ENCODE measurements around the gene SH2D1A. TPM values are rescaled to one million over a fixed set of nuclear protein-coding genes. Genes with fewer than 3 reads are reported as not detected.
"Not testable (repeated sequence)": the region's sequence is repeated elsewhere in the genome, so short reads cannot be mapped to it uniquely, and the experiment has no call there.

The SH2D1A gene
- 10 to 100 TPM; 63.1 to 64.4 TPM for total RNA-seq

GRCh38 chrX:124346117-124346876, at the start of gene SH2D1A:
SH2D1A (plus strand) TSS chrX:124346563; CDS start chrX:124346643, 80 bp downstream.
- peaks cover 49% of the 10 kb centered on the region for H3K4me1 Mint-ChIP-seq
- POLR2A ChIA-PET, result interaction anchor here (0.8 to 1.2 kb wide), 3 partner anchors 11 to 128 kb away, joined by 3 to 4 read pairs (median 3); no protein-coding TSS in a partner anchor

GRCh38 chrX:124299323-124299722, 47.0 kb upstream of the SH2D1A start:
- DNase-seq; H3K4me3 Mint-ChIP-seq; H3K27ac Mint-ChIP-seq; CTCF ChIA-PET; POLR2A ChIA-PET; H3K36me3 Mint-ChIP-seq (ENCODE audit: low read depth); H3K27me3 Mint-ChIP-seq: not testable (repeated sequence)
- Mint-ChIP-seq H3K9me3 (peaks cover 18% of the 10 kb centered on the region), H3K4me1 (peaks cover 18% of the 10 kb centered on the region)

More at GRCh38 chrX:124346117-124346876, at the start of gene SH2D1A:
- peaks cover 14% of the 10 kb centered on the region for H3K36me3 Mint-ChIP-seq (ENCODE audit: low read depth)
- H3K27me3 Mint-ChIP-seq, result no peaks in the 10 kb centered on the region
- peak within 1 kb of the TSS; percentile 87 for H3K4me3 Mint-ChIP-seq
- DNase-seq, result peak; percentile 52
- H3K27ac Mint-ChIP-seq, result peak within 1 kb of the TSS; percentile 96
- no peaks in the 10 kb centered on the region for H3K9me3 Mint-ChIP-seq
- CTCF ChIA-PET, result interaction anchor here (0.7 to 2.0 kb wide), 5 partner anchors 11 to 369 kb away, joined by 3 to 6 read pairs (median 3); no protein-coding TSS in a partner anchor

GRCh38 chrX:124300405-124300804, 46.0 kb upstream of the SH2D1A start:
- Mint-ChIP-seq H3K27me3 (no peaks in the 10 kb centered on the region), H3K4me3 (no peak overlapping the region), H3K9me3 (peaks cover 16% of the 10 kb centered on the region), H3K27ac (peak overlapping the region; percentile 51), H3K4me1 (peaks cover 18% of the 10 kb centered on the region), H3K36me3 (ENCODE audit: low read depth) (no peaks in the 10 kb centered on the region)
- CTCF ChIA-PET, result no interaction called here
- no peak for DNase-seq
- POLR2A ChIA-PET, result no interaction called here

GRCh38 chrX:124307253-124307907, 39.0 kb upstream of the SH2D1A start:
- H3K9me3 Mint-ChIP-seq, result peaks cover 14% of the 10 kb centered on the region
- no peak overlapping the region for H3K27ac Mint-ChIP-seq
- H3K4me3 Mint-ChIP-seq, result no peak overlapping the region
- DNase-seq, result no peak
- POLR2A ChIA-PET, result no interaction called here
- peaks cover 4% of the 10 kb centered on the region for H3K36me3 Mint-ChIP-seq (ENCODE audit: low read depth)
- H3K27me3 Mint-ChIP-seq, result no peaks in the 10 kb centered on the region
- H3K4me1 Mint-ChIP-seq, result no peaks in the 10 kb centered on the region
- CTCF ChIA-PET, result interaction anchor here (0.7 to 0.8 kb wide), 2 partner anchors 12 to 54 kb away, joined by 3 to 5 read pairs; no protein-coding TSS in a partner anchor

GRCh38 chrX:124325732-124326131, 20.6 kb upstream of the SH2D1A start:
- DNase-seq, result no peak
- peaks cover 9% of the 10 kb centered on the region for H3K4me1 Mint-ChIP-seq
- H3K9me3 Mint-ChIP-seq, result no peaks in the 10 kb centered on the region
- CTCF ChIA-PET, result no interaction called here
- no peak overlapping the region for H3K4me3 Mint-ChIP-seq
- POLR2A ChIA-PET, result no interaction called here
- H3K27ac Mint-ChIP-seq, result no peak overlapping the region
- H3K36me3 Mint-ChIP-seq (ENCODE audit: low read depth), result peaks cover 4% of the 10 kb centered on the region
- no peaks in the 10 kb centered on the region for H3K27me3 Mint-ChIP-seq

- H3K36me3 Mint-ChIP-seq (ENCODE audit: low read depth), result peaks cover 4% of the 10 kb centered on the region
- POLR2A ChIA-PET, result no interaction called here
- H3K4me3 Mint-ChIP-seq, result no peak overlapping the region
- CTCF ChIA-PET, result interaction anchor here (1.0 to 1.2 kb wide), 2 partner anchors 19 to 139 kb away, joined by 3 read pairs; no protein-coding TSS in a partner anchor
- H3K27me3 Mint-ChIP-seq, result no peaks in the 10 kb centered on the region
- H3K9me3 Mint-ChIP-seq, result no peaks in the 10 kb centered on the region
- no peak for DNase-seq
- peaks cover 16% of the 10 kb centered on the region for H3K4me1 Mint-ChIP-seq
- H3K27ac Mint-ChIP-seq, result no peak overlapping the region
Measured at GRCh38 chrX:124328765-124329164, 17.6 kb upstream of the SH2D1A start.

- H3K36me3 Mint-ChIP-seq (ENCODE audit: low read depth), result peaks cover 2% of the 10 kb centered on the region
- no peak within 1 kb of the TSS for H3K4me3 Mint-ChIP-seq
- CTCF ChIA-PET, result interaction anchor here (0.7 kb wide), 1 partner anchor 32 kb away, joined by 3 read pairs; no protein-coding TSS in a partner anchor
- DNase-seq, result no peak
- no peak within 1 kb of the TSS for H3K27ac Mint-ChIP-seq
- peaks cover 30% of the 10 kb centered on the region for H3K4me1 Mint-ChIP-seq
- POLR2A ChIA-PET, result no interaction called here
- H3K9me3 Mint-ChIP-seq, result peaks cover 5% of the 10 kb centered on the region
- H3K27me3 Mint-ChIP-seq, result no peaks in the 10 kb centered on the region
Measured at GRCh38 chrX:124332481-124333424, 13.6 kb upstream of the SH2D1A start, which contains the start of gene TEX13D. TEX13D (plus strand) TSS chrX:124332660; CDS start chrX:124332918, 258 bp downstream.

GRCh38 chrX:124333862-124334261, 12.5 kb upstream of the SH2D1A start:
- POLR2A ChIA-PET, result no interaction called here

GRCh38 chrX:124334555-124334954, 11.8 kb upstream of the SH2D1A start:
- H3K36me3 Mint-ChIP-seq (ENCODE audit: low read depth); CTCF ChIA-PET; POLR2A ChIA-PET; H3K27ac Mint-ChIP-seq; DNase-seq; H3K4me3 Mint-ChIP-seq; H3K9me3 Mint-ChIP-seq; H3K27me3 Mint-ChIP-seq: not testable (repeated sequence)
- H3K4me1 Mint-ChIP-seq, result peaks cover 36% of the 10 kb centered on the region

More at GRCh38 chrX:124333862-124334261, 12.5 kb upstream of the SH2D1A start:
- Mint-ChIP-seq H3K27me3 (no peaks in the 10 kb centered on the region), H3K4me1 (peaks cover 30% of the 10 kb centered on the region), H3K9me3 (peaks cover 5% of the 10 kb centered on the region), H3K27ac (no peak overlapping the region), H3K36me3 (ENCODE audit: low read depth) (peaks cover 2% of the 10 kb centered on the region), H3K4me3 (no peak overlapping the region)
- DNase-seq, result no peak
- CTCF ChIA-PET, result no interaction called here

- CTCF ChIA-PET, result no interaction called here
- H3K36me3 Mint-ChIP-seq (ENCODE audit: low read depth), result peaks cover 2% of the 10 kb centered on the region
- H3K4me1 Mint-ChIP-seq, result peaks cover 36% of the 10 kb centered on the region
- POLR2A ChIA-PET, result no interaction called here
- H3K4me3 Mint-ChIP-seq, result no peak overlapping the region
- DNase-seq, result no peak
- H3K9me3 Mint-ChIP-seq, result peaks cover 5% of the 10 kb centered on the region
- H3K27me3 Mint-ChIP-seq, result no peaks in the 10 kb centered on the region
- no peak overlapping the region for H3K27ac Mint-ChIP-seq
Measured at GRCh38 chrX:124335598-124335997, 10.8 kb upstream of the SH2D1A start.

- Mint-ChIP-seq H3K36me3 (ENCODE audit: low read depth) (peaks cover 2% of the 10 kb centered on the region), H3K9me3 (peaks cover 5% of the 10 kb centered on the region), H3K27me3 (no peaks in the 10 kb centered on the region), H3K4me3 (no peak overlapping the region), H3K4me1 (peaks cover 51% of the 10 kb centered on the region), H3K27ac (no peak overlapping the region)
- CTCF ChIA-PET, result no interaction called here
- no peak for DNase-seq
- POLR2A ChIA-PET, result no interaction called here
Measured at GRCh38 chrX:124337916-124338315, 8.4 kb upstream of the SH2D1A start.

GRCh38 chrX:124338733-124339514, 7.4 kb upstream of the SH2D1A start:
- Mint-ChIP-seq H3K36me3 (ENCODE audit: low read depth) (peaks cover 2% of the 10 kb centered on the region), H3K27ac (peak overlapping the region; percentile 79), H3K4me1 (peaks cover 61% of the 10 kb centered on the region), H3K4me3 (no peak overlapping the region), H3K27me3 (no peaks in the 10 kb centered on the region), H3K9me3 (peaks cover 5% of the 10 kb centered on the region)
- CTCF ChIA-PET, result no interaction called here
- peak; percentile 53 for DNase-seq
- POLR2A ChIA-PET, result no interaction called here

Measured in activated CD4-positive, alpha-beta T cell treated with anti-CD3 and anti-CD28 coated beads, Interleukin-2, amount 10 ng/mL, durations not matched to agents 7 days and 5 days (primary cell).